Epithelial cell of proximal tubule (primary cell): ENCODE results near the gene SPINT3. TPM values are rescaled to one million over a fixed set of nuclear protein-coding genes. Genes with fewer than 3 reads are reported as not detected.

Experiments used
- DNase-seq: peaks from one replicate; pipeline ENCODE4 v3.0.0-alpha.2; 2011; ENCODE audit warnings: low read depth
- H3K4me3 ChIP-seq: 2 replicates; pipeline ENCODE4 v1.5.1; 2011; ENCODE audit warnings: low read depth, mild to moderate bottlenecking, low read length
- CTCF ChIP-seq: conservative IDR thresholded peaks from 2 replicates; pipeline ENCODE4 v1.5.1; 2012; ENCODE audit warnings: low read depth, mild to moderate bottlenecking, low read length
- total RNA-seq: library from RNA; depleted of rRNA; stranded (reverse); fragments of >200 nt; gene quantifications from 2 replicates; pipeline ENCODE4 v1.2.3, GENCODE V29; 2015

SPINT3 gene
- total RNA-seq, 1 donor from 2014 or later = not detected

DNA sequence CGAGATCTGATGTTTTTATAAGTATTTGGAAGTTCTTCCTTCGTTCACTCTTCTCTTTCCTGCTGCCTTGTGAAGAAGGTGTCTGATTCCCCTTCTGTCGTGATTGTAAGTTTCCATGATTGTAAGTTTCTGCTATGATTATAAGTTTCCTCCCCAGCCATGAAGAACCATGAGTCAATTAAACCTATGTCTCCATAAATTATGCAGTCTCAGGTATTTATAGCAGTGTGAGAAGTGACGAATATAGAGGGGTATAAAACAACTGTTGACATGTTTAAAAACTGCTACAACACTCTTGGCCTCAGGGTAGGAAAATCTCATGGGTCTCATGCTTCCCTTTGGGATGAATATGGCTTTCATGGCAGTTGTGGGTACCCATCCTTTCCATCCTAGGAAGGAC is 51.7 kb downstream of the SPINT3 start:
- DNase-seq = no peak
- TF ChIP-seq CTCF = no peak

GRCh38 chr20:45462711-45463509 is 52.5 kb downstream of the SPINT3 start:
- no peak for DNase-seq
- no peak for TF ChIP-seq CTCF
- no peak overlapping the region for H3K4me3 ChIP-seq

More for the DNA sequence above, 51.7 kb downstream of the SPINT3 start:
- H3K4me3 ChIP-seq = no peak overlapping the region

Other genes starting within 250 kb of the SPINT3 start
- not detected in 2 replicates for gene RBPJL, start 208.8 kb downstream of the SPINT3 start, total RNA-seq
- not detected in 2 replicates for gene MATN4, start 207.3 kb downstream of the SPINT3 start, total RNA-seq
- 153 and 239 TPM in 2 replicates for gene SDC4, start 167.2 kb downstream of the SPINT3 start, total RNA-seq
- gene SYS1, start 152.5 kb downstream of the SPINT3 start, total RNA-seq = 22.6 and 30.3 TPM in 2 replicates
- not detected in 2 replicates for gene TP53TG5, start 137.3 kb downstream of the SPINT3 start, total RNA-seq
- 49.6 and 55.2 TPM in 2 replicates for gene DBNDD2, start 107.3 kb downstream of the SPINT3 start, total RNA-seq
- 59.9 and 71.0 TPM in 2 replicates for gene PIGT, start 99.5 kb downstream of the SPINT3 start, total RNA-seq
- gene WFDC2, start 45.9 kb downstream of the SPINT3 start, total RNA-seq = 14.7 and 53.3 TPM in 2 replicates
- gene WFDC6, start 23.9 kb upstream of the SPINT3 start, total RNA-seq = not detected in 2 replicates
- not detected in 2 replicates for gene EPPIN, start 31.8 kb upstream of the SPINT3 start, total RNA-seq
- gene WFDC8, start 63.7 kb upstream of the SPINT3 start, total RNA-seq = not detected in 2 replicates
- not detected in 2 replicates for gene WFDC10A, start 114.1 kb upstream of the SPINT3 start, total RNA-seq
- gene WFDC9, start 115.7 kb upstream of the SPINT3 start, total RNA-seq = not detected in 2 replicates
- gene WFDC11, start 154.6 kb upstream of the SPINT3 start, total RNA-seq = not detected in 2 replicates
- not detected in 2 replicates for gene WFDC13, start 186.4 kb upstream of the SPINT3 start, total RNA-seq
- gene WFDC10B, start 189.4 kb upstream of the SPINT3 start, total RNA-seq = not detected in 2 replicates
- not detected in 2 replicates for gene SPINT4, start 206.7 kb upstream of the SPINT3 start, total RNA-seq